Measurements from ENCODE around the gene KBTBD8.

DNA sequence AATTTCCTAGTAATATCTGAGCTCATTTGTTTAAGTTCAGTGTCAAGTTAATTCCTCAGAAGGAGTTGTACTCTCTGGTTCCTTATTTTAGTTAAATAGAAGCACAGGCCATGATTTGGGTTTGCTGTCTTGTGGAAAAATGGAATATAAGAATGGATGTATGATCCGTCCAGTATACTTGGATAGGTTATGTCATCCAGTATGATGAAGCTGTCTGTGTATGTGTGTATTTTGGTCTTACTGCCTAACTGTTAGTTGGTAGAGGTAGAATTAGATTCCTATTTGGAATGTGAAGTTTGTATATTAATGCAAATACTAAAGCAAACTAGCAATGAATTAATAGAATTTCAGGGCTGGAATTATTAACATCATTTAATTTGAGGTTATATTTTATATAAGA lies 7.9 kb downstream of the KBTBD8 start:
- TF ChIP-seq, protein P1, sequence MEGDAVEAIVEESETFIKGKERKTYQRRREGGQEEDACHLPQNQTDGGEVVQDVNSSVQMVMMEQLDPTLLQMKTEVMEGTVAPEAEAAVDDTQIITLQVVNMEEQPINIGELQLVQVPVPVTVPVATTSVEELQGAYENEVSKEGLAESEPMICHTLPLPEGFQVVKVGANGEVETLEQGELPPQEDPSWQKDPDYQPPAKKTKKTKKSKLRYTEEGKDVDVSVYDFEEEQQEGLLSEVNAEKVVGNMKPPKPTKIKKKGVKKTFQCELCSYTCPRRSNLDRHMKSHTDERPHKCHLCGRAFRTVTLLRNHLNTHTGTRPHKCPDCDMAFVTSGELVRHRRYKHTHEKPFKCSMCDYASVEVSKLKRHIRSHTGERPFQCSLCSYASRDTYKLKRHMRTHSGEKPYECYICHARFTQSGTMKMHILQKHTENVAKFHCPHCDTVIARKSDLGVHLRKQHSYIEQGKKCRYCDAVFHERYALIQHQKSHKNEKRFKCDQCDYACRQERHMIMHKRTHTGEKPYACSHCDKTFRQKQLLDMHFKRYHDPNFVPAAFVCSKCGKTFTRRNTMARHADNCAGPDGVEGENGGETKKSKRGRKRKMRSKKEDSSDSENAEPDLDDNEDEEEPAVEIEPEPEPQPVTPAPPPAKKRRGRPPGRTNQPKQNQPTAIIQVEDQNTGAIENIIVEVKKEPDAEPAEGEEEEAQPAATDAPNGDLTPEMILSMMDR (IDR thresholded peaks at IDR 0.05; ENCODE audit: low read length), result no peak
- no peak for TF ChIP-seq EZH2phosphoT487 (IDR thresholded peaks at IDR 0.05; ENCODE audit: low read length)
